H1 (cell line): ENCODE measurements around the gene CADPS. TPM values are rescaled to one million over a fixed set of nuclear protein-coding genes. Genes with fewer than 3 reads are reported as not detected.

ENCODE experiments used
- CTCF ChIA-PET: fragments of 300-600 bp; sonication (Branson Sonifier 250); formaldehyde crosslinking; loops from one replicate; lab custom pipeline; 2021; ENCODE audit not compliant: partially characterized antibody; lab: Charles Lee
- POLR2A ChIA-PET: fragments of 300-600 bp; sonication (Branson Sonifier 250); formaldehyde crosslinking; loops from one replicate; lab custom pipeline; 2021; ENCODE audit warnings: inconsistent platforms; ENCODE audit not compliant: partially characterized antibody; lab: Charles Lee
- DNase-seq, 2 experiments: peaks; one replicate each; pipeline versions ENCODE4 v3.0.0 to v3.0.0-alpha.2; 2010 to 2022; ENCODE audit warnings: low spot score in 2 of 2, low read depth in 1 of 2, mixed read lengths in 1 of 2
- FAIRE-seq: peaks from 2 replicates; lab custom pipeline; 2011; peaks lifted over from hg19 to GRCh38; lab: Jason Lieb, UNC
- H2AFZ ChIP-seq: 2 replicates; pipeline ENCODE4 v1.8.1; 2012; ENCODE audit warnings: low read length, inconsistent platforms
- H2AK5ac ChIP-seq: 2 replicates; pipeline ENCODE4 v1.6.1; 2013; ENCODE audit warnings: low read depth, low read length
- H2BK120ac ChIP-seq: replicated peaks from 2 replicates; pipeline ENCODE3; 2013; ENCODE audit warnings: low read depth, low read length, inconsistent platforms
- H2BK12ac ChIP-seq: 2 replicates; pipeline ENCODE4 v1.6.1; 2013; ENCODE audit warnings: low read depth, low read length
- H2BK15ac ChIP-seq: 2 replicates; pipeline ENCODE4 v1.6.1; 2013; ENCODE audit warnings: low read length
- H2BK20ac ChIP-seq: 2 replicates; pipeline ENCODE4 v1.6.1; 2013; ENCODE audit warnings: low read length
- H2BK5ac ChIP-seq: 2 replicates; pipeline ENCODE4 v1.6.1; 2013; ENCODE audit warnings: low read depth, low read length
- H3K14ac ChIP-seq: 2 replicates; pipeline ENCODE4 v1.6.1; 2013; ENCODE audit warnings: inconsistent platforms; ENCODE audit not compliant: insufficient read length
- H3K18ac ChIP-seq: 2 replicates; pipeline ENCODE4 v1.6.1; 2013; ENCODE audit warnings: low read length; ENCODE audit errors: extremely low read depth
- H3K23ac ChIP-seq: 2 replicates; pipeline ENCODE4 v1.6.1; 2013; ENCODE audit warnings: inconsistent platforms; ENCODE audit not compliant: insufficient read length
- H3K23me2 ChIP-seq: 2 replicates; pipeline ENCODE4 v1.6.1; 2013; ENCODE audit warnings: low read depth, low read length
- H3K27ac ChIP-seq: 2 replicates; pipeline ENCODE4 v1.6.1; 2011; ENCODE audit warnings: low read depth, low read length, inconsistent platforms
- H3K27me3 ChIP-seq, 4 experiments: replicated peaks in 1 of 4; 1 replicate in 1 of 4; 2 replicates in 3 of 4; pipeline versions ENCODE4 v1.6.1 to v1.8.1; 2011 to 2013; ENCODE audit warnings: low read length in 3 of 4, mild to moderate bottlenecking in 3 of 4, inconsistent platforms in 2 of 4, mixed read lengths in 2 of 4, moderate library complexity in 1 of 4; ENCODE audit not compliant: control insufficient read depth in 3 of 4, insufficient read depth in 3 of 4; ENCODE audit errors: extremely low read depth in 1 of 4
- H3K36me3 ChIP-seq, 4 experiments: 2 replicates each; pipeline versions ENCODE4 v1.6.1 to v1.8.1; 2011 to 2013; ENCODE audit warnings: mild to moderate bottlenecking in 4 of 4, low read length in 3 of 4, moderate library complexity in 2 of 4, control low read depth in 1 of 4, inconsistent platforms in 1 of 4; ENCODE audit not compliant: insufficient read depth in 4 of 4, control insufficient read depth in 2 of 4
- H3K4ac ChIP-seq: replicated peaks from 2 replicates; pipeline ENCODE3; 2013; ENCODE audit warnings: low read length, low read depth, mixed read lengths, inconsistent platforms; ENCODE audit not compliant: insufficient read length
- H3K4me1 ChIP-seq, 4 experiments: replicated peaks in 1 of 4; 1 replicate in 1 of 4; 2 replicates in 3 of 4; pipeline versions ENCODE4 v1.6.1 to v1.8.1; 2011 to 2013; ENCODE audit warnings: low read length in 3 of 4, inconsistent platforms in 2 of 4, mixed read lengths in 1 of 4; ENCODE audit not compliant: insufficient read depth in 4 of 4, control insufficient read depth in 3 of 4
- H3K4me2 ChIP-seq, 2 experiments: 2 replicates each; pipeline versions ENCODE4 v1.6.1 to v1.8.1; 2011 to 2013; ENCODE audit warnings: low read depth in 2 of 2, low read length in 2 of 2, control low read depth in 1 of 2, inconsistent platforms in 1 of 2, mild to moderate bottlenecking in 1 of 2; ENCODE audit not compliant: insufficient read depth in 1 of 2
- H3K4me3 ChIP-seq, 4 experiments: fragments of 200-600, 300-600 bp in 1 of 4; sonication (generic), shearing (Covaris generic), sonication (Bioruptor Twin) in 1 of 4; 2 replicates each; pipeline versions ENCODE4 v1.5.1 to v1.8.1; 2011 to 2016; ENCODE audit warnings: low read length in 4 of 4, low read depth in 3 of 4, control low read depth in 2 of 4, inconsistent platforms in 2 of 4, mild to moderate bottlenecking in 2 of 4, mixed read lengths in 1 of 4, moderate library complexity in 1 of 4; ENCODE audit not compliant: insufficient read depth in 2 of 4; ENCODE audit errors: extremely low read depth in 1 of 4
- H3K56ac ChIP-seq: replicated peaks from 2 replicates; pipeline ENCODE3; 2013; ENCODE audit warnings: low read depth, mild to moderate bottlenecking, mixed read lengths, low read length, inconsistent platforms; ENCODE audit not compliant: insufficient read length
- H3K79me1 ChIP-seq: 2 replicates; pipeline ENCODE4 v1.6.1; 2013; ENCODE audit warnings: low read depth, low read length, control low read depth
- H3K79me2 ChIP-seq, 2 experiments: 2 replicates each; pipeline versions ENCODE4 v1.6.1 to v1.8.1; 2012 to 2013; ENCODE audit warnings: low read length in 2 of 2, mild to moderate bottlenecking in 2 of 2, inconsistent platforms in 1 of 2; ENCODE audit not compliant: insufficient read depth in 2 of 2, control insufficient read depth in 1 of 2
- H3K9ac ChIP-seq, 4 experiments: replicated peaks in 1 of 4; 1 replicate in 1 of 4; 2 replicates in 3 of 4; pipeline versions ENCODE4 v1.6.1 to v1.8.1; 2011 to 2013; ENCODE audit warnings: low read depth in 3 of 4, low read length in 3 of 4, control low read depth in 2 of 4, mild to moderate bottlenecking in 2 of 4, moderate library complexity in 2 of 4, inconsistent platforms in 1 of 4; ENCODE audit errors: extremely low read depth in 1 of 4
- H3K9me3 ChIP-seq, 2 experiments: 2 replicates each; pipeline versions ENCODE4 v1.6.1 to v1.8.1; 2012 to 2013; ENCODE audit warnings: mild to moderate bottlenecking in 2 of 2, moderate library complexity in 2 of 2, control low read depth in 1 of 2, inconsistent platforms in 1 of 2, low read depth in 1 of 2, low read length in 1 of 2, mixed read lengths in 1 of 2; ENCODE audit not compliant: insufficient read depth in 2 of 2
- H4K20me1 ChIP-seq, 2 experiments: replicated peaks in 1 of 2; 2 replicates each; pipeline versions ENCODE3 to v1.8.1; 2011 to 2013; ENCODE audit warnings: inconsistent platforms in 2 of 2, low read length in 2 of 2, mild to moderate bottlenecking in 1 of 2; ENCODE audit not compliant: insufficient read depth in 2 of 2, control insufficient read depth in 1 of 2
- H4K5ac ChIP-seq: 2 replicates; pipeline ENCODE4 v1.6.1; 2013; ENCODE audit warnings: low read length, low read depth, mixed read lengths, inconsistent platforms; ENCODE audit not compliant: insufficient read length
- H4K8ac ChIP-seq: 2 replicates; pipeline ENCODE4 v1.8.0; 2013; ENCODE audit warnings: mild to moderate bottlenecking, moderate library complexity, low read length, inconsistent platforms; ENCODE audit not compliant: insufficient read depth; ENCODE audit errors: extremely low read depth
- H4K91ac ChIP-seq: replicated peaks from 2 replicates; pipeline ENCODE3; 2013; ENCODE audit warnings: low read length, mixed read lengths, inconsistent platforms; ENCODE audit not compliant: insufficient read length
- BCL11A ChIP-seq, 2 experiments: IDR thresholded peaks; one replicate each; pipeline ENCODE4 v1.6.1; 2011; ENCODE audit warnings: low read depth in 2 of 2, low read length in 2 of 2, mild to moderate bottlenecking in 2 of 2
- CBX5 ChIP-seq: fragments of 300-800, 300-1000 bp; sonication (generic); IDR thresholded peaks from 2 replicates; pipeline ENCODE4 v1.7.1; 2016; ENCODE audit warnings: antibody characterized with exemption, low read length, low read depth
- CBX8 ChIP-seq: fragments of 300-800, 300-1000 bp; sonication (generic); IDR thresholded peaks from 2 replicates; pipeline ENCODE4 v1.7.1; 2016; ENCODE audit warnings: low read depth, low read length, borderline replicate concordance
- CEBPB ChIP-seq: IDR thresholded peaks from 2 replicates; pipeline ENCODE4 v1.6.1; 2012; ENCODE audit warnings: low read depth, low read length
- CREB1 ChIP-seq: IDR thresholded peaks from 2 replicates; pipeline ENCODE4 v1.6.1; 2012; ENCODE audit warnings: inconsistent platforms
- GTF2F1 ChIP-seq: IDR thresholded peaks from 2 replicates; pipeline ENCODE4 v1.6.1; 2012; ENCODE audit warnings: low read depth, low read length, improper control_type of control experiment, borderline replicate concordance
- NANOG ChIP-seq: IDR thresholded peaks from 2 replicates; pipeline ENCODE4 v1.6.1; 2011; ENCODE audit warnings: low read length, low read depth, mild to moderate bottlenecking, inconsistent platforms; ENCODE audit not compliant: insufficient read depth, poor library complexity, severe bottlenecking
- SP4 ChIP-seq: IDR thresholded peaks from 2 replicates; pipeline ENCODE4 v1.6.1; 2012; ENCODE audit warnings: low read length, inconsistent platforms
- USF2 ChIP-seq: IDR thresholded peaks from 2 replicates; pipeline ENCODE4 v1.6.1; 2011; ENCODE audit warnings: low read length, improper control_type of control experiment
- WGBS, 2 experiments: shearing (Covaris generic) in 1 of 2; methylation state at CpG; one replicate each; pipeline versions ENCODE4 v1.1.6 to v1.1.7; 2013 to 2015; ENCODE audit warnings: low lambda C conversion rate in 2 of 2, mixed read lengths in 2 of 2, inconsistent platforms in 1 of 2, low coverage in 1 of 2, missing lambda C conversion rate in 1 of 2; ENCODE audit not compliant: insufficient replicate concordance in 2 of 2, insufficient coverage in 1 of 2, insufficient read length in 1 of 2; ENCODE audit errors: extremely low coverage in 1 of 2, missing lambda C conversion rate in 1 of 2; 5-methylcytosine and 5-hydroxymethylcytosine counted together
- polyA plus RNA-seq, 7 experiments: library from polyadenylated mRNA; depleted of rRNA in 3 of 7; stranded (reverse) in 5 of 7; unstranded in 2 of 7; fragments of >200 nt in 5 of 7; fragments of 200-250 nt in 2 of 7; gene quantifications; 1 replicate in 5 of 7; 2 replicates in 1 of 7; 4 replicates in 1 of 7; pipeline versions ENCODE4 v1.2.1 to v1.2.3, GENCODE V29; 2011 to 2013; ENCODE audit warnings: missing spikeins in 2 of 7, mixed read lengths in 2 of 7
- total RNA-seq: library from RNA; stranded (reverse); fragmentation: NEBNext Ultra II Directional; extraction: Animal tissue kit (Norgen Biotek cat#: 25700); gene quantifications from 2 replicates; pipeline ENCODE4 v1.2.1, GENCODE V29; 2021
- TF ChIP-seq, protein P1 (sequence below): IDR thresholded peaks from 2 replicates; pipeline ENCODE4 v1.6.1; 2012; ENCODE audit warnings: inconsistent platforms

CADPS gene
- total and polyA plus RNA-seq, 2 of the 8 experiments (the other 6 are each of a cell fraction or from before 2014, with no cell fraction given): 7.1 to 10.2 TPM

DNA sequence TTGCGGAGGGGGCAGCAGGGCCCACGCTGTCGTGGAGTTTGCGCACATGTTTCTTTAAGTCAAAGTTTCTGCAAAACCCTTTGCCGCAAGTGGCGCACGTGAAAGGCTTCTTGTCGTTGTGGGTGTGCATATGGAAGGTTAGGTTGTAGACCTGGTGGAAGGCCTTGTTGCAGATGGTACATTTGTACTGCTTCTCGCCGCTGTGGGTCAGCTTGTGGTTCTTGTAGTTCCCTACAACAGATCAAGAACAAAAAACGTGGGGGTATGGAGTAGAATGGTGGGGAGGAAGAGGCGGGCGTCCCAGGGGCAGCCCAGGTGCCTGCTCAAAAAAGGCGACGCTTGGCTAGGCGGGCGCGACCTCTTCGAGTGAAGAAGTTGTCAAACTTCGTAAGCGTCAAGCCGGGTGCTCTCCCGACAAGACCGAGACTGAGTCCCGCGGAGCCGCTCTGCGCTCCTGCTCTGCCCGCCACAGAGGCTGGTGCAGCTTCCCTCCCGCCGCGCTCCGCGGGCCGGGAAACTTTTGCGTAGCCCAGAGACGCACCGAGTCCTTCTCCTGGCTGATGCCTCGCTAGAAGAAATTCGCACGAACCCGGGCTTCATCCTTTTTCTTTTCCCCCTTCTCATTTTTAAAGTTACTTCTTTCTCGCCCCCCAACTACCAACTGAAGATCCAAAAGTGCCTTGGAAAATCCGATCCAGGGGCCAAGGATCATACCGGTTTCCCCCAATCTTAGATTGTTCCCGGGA is 504.9 kb downstream of the CADPS start:
- H3K79me2 ChIP-seq: no peaks in the 10 kb centered on the region
- 2% methylated on average over 46 of the region's 46 CpGs; no CpG with 5 or more reads in 1 of the 2 experiments for WGBS, 2 experiments
- no peaks in the 10 kb centered on the region; a peak in 1 of 4 replicates for H3K9me3 ChIP-seq
- H4K91ac ChIP-seq: no peak overlapping the region
- peak overlapping the region; percentile 18; the same call in 1 of the 2 replicates for H2BK12ac ChIP-seq
- peak in 1 of 2 experiments; percentile 70 for DNase-seq
- peak overlapping the region; percentile 97; the same call in 1 of the 2 replicates for H2AK5ac ChIP-seq
- no peak overlapping the region for H2BK5ac ChIP-seq
- POLR2A ChIA-PET: interaction anchor here (4.6 kb wide), 1 partner anchor 9 kb away, joined by 26 read pairs; no protein-coding TSS in a partner anchor
- H3K27me3 ChIP-seq: peaks cover 91 to 100% (median 98%) of the 10 kb centered on the region in 4 experiments
- H2BK15ac ChIP-seq: no peak overlapping the region
- CTCF ChIA-PET: interaction anchor here (0.7 to 3.3 kb wide), 6 partner anchors 10 to 1590 kb away, joined by 3 to 19 read pairs (median 3); no protein-coding TSS in a partner anchor
- H3K79me1 ChIP-seq: no peaks in the 10 kb centered on the region
- peaks cover 2 to 16% of the 10 kb centered on the region in 2 experiments for H4K20me1 ChIP-seq
- no peak overlapping the region for H3K23ac ChIP-seq
- H3K9ac ChIP-seq: no peak overlapping the region
- no peak overlapping the region for H2AFZ ChIP-seq
- no peak overlapping the region for H3K4ac ChIP-seq
- H3K14ac ChIP-seq: no peak overlapping the region
- H4K5ac ChIP-seq: no peak overlapping the region
- no peaks in the 10 kb centered on the region for H3K36me3 ChIP-seq
- H3K27ac ChIP-seq: no peak overlapping the region
- FAIRE-seq: no peak
- peak overlapping the region; percentile 56 to 90 for H3K4me2 ChIP-seq
- H3K23me2 ChIP-seq: peaks cover 4% of the 10 kb centered on the region; the same call in 1 of the 2 replicates
- peak overlapping the region; percentile 40 for H2BK120ac ChIP-seq
- no peak overlapping the region for H3K56ac ChIP-seq
- peak overlapping the region in 2 of 4 experiments; percentile 19 to 60; a peak in 5 of 8 replicates for H3K4me3 ChIP-seq
- H2BK20ac ChIP-seq: 0 out of 2 replicates have a peak overlapping the region, but pooled peaks have one; percentile 32
- H4K8ac ChIP-seq: no peak overlapping the region
- peak overlapping the region; percentile 53; the same call in 1 of the 2 replicates for H3K18ac ChIP-seq
- H3K4me1 ChIP-seq: peaks cover 16 to 72% (median 45%) of the 10 kb centered on the region in 4 experiments
- TF ChIP-seq SP4 (no peak), NANOG (no peak), CREB1 (no peak), CBX8 (peak; percentile 72; the same call in 1 of the 2 replicates), USF2 (no peak), CBX5 (no peak), GTF2F1 (no peak), BCL11A (IDR thresholded peaks at IDR 0.05; ENCODE audit: low read depth in 2 of 2, low read length in 2 of 2) (no peak), CEBPB (no peak)
- TF ChIP-seq, protein P1, sequence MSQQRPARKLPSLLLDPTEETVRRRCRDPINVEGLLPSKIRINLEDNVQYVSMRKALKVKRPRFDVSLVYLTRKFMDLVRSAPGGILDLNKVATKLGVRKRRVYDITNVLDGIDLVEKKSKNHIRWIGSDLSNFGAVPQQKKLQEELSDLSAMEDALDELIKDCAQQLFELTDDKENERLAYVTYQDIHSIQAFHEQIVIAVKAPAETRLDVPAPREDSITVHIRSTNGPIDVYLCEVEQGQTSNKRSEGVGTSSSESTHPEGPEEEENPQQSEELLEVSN: peak; percentile 41
